Keratinocyte (primary cell): ENCODE results near the gene GPR183.

Source experiments
- CTCF ChIP-seq, 3 experiments: IDR thresholded peaks in 1 of 3; conservative IDR thresholded peaks in 1 of 3; optimal IDR thresholded peaks in 1 of 3; 2 replicates in 2 of 3; 3 replicates in 1 of 3; pipeline versions ENCODE3 to v1.5.1; 2011; ENCODE audit warnings: low read length in 3 of 3, mild to moderate bottlenecking in 3 of 3, moderate library complexity in 2 of 3, control low read depth in 1 of 3, inconsistent platforms in 1 of 3; ENCODE audit not compliant: insufficient read depth in 2 of 3; ENCODE audit errors: extremely low read depth in 1 of 3
- EZH2 ChIP-seq: IDR thresholded peaks from one replicate; pipeline ENCODE4 v1.6.1; 2012; ENCODE audit warnings: inconsistent platforms, mild to moderate bottlenecking, low read length, moderate library complexity

- TF ChIP-seq CTCF (optimal IDR thresholded peaks at IDR 0.05 in 1 of 3, IDR thresholded peaks at IDR 0.05 in 1 of 3, conservative IDR thresholded peaks at IDR 0.05 in 1 of 3; ENCODE audit: extremely low read depth in 1 of 3, insufficient read depth in 2 of 3, low read length in 3 of 3) (no peak), EZH2 (no peak)
These were observed 34.1 kb downstream of the GPR183 start for GRCh38 chr13:99273128-99273527.
